ENCODE results near the gene PLXNA4. TPM values are rescaled to one million over a fixed set of nuclear protein-coding genes. Genes with fewer than 3 reads are reported as not detected.

The PLXNA4 gene
- total RNA-seq, 1 donor from 2014 or later: 0.38 TPM

- Mint-ChIP-seq H3K36me3 (ENCODE audit: insufficient read depth) (no peaks in the 10 kb centered on the region), H3K4me1 (ENCODE audit: low read depth) (no peaks in the 10 kb centered on the region), H3K27me3 (peaks cover 31% of the 10 kb centered on the region), H3K27ac (no peak overlapping the region), H3K4me3 (ENCODE audit: low read depth) (no peak overlapping the region), H3K9me3 (ENCODE audit: low read depth) (no peaks in the 10 kb centered on the region)
- TF ChIP-seq, protein P1, sequence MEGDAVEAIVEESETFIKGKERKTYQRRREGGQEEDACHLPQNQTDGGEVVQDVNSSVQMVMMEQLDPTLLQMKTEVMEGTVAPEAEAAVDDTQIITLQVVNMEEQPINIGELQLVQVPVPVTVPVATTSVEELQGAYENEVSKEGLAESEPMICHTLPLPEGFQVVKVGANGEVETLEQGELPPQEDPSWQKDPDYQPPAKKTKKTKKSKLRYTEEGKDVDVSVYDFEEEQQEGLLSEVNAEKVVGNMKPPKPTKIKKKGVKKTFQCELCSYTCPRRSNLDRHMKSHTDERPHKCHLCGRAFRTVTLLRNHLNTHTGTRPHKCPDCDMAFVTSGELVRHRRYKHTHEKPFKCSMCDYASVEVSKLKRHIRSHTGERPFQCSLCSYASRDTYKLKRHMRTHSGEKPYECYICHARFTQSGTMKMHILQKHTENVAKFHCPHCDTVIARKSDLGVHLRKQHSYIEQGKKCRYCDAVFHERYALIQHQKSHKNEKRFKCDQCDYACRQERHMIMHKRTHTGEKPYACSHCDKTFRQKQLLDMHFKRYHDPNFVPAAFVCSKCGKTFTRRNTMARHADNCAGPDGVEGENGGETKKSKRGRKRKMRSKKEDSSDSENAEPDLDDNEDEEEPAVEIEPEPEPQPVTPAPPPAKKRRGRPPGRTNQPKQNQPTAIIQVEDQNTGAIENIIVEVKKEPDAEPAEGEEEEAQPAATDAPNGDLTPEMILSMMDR (IDR thresholded peaks at IDR 0.05; ENCODE audit: unreplicated experiment): no peak
- no peak for DNase-seq (ENCODE audit: low spot score, unreplicated experiment)
Observed at GRCh38 chr7:132164558-132165125, 411.6 kb downstream of the PLXNA4 start.

- no peaks in the 10 kb centered on the region for H3K4me1 Mint-ChIP-seq (ENCODE audit: low read depth)
- peaks cover 38% of the 10 kb centered on the region for H3K27me3 Mint-ChIP-seq
- TF ChIP-seq, protein P1 (IDR thresholded peaks at IDR 0.05; ENCODE audit: unreplicated experiment): no peak
- H3K9me3 Mint-ChIP-seq (ENCODE audit: low read depth): no peaks in the 10 kb centered on the region
- no peaks in the 10 kb centered on the region for H3K36me3 Mint-ChIP-seq (ENCODE audit: insufficient read depth)
- no peak for DNase-seq (ENCODE audit: low spot score, unreplicated experiment)
- H3K4me3 Mint-ChIP-seq (ENCODE audit: low read depth): no peak overlapping the region
- H3K27ac Mint-ChIP-seq: no peak overlapping the region
Observed at GRCh38 chr7:132162556-132163144, 413.6 kb downstream of the PLXNA4 start.

- TF ChIP-seq, protein P1 (IDR thresholded peaks at IDR 0.05; ENCODE audit: unreplicated experiment): no peak
- no peak for DNase-seq (ENCODE audit: low spot score, unreplicated experiment)
- Mint-ChIP-seq H3K27ac (no peak overlapping the region), H3K4me3 (ENCODE audit: low read depth) (no peak overlapping the region), H3K9me3 (ENCODE audit: low read depth) (no peaks in the 10 kb centered on the region), H3K4me1 (ENCODE audit: low read depth) (no peaks in the 10 kb centered on the region), H3K36me3 (ENCODE audit: insufficient read depth) (no peaks in the 10 kb centered on the region), H3K27me3 (peaks cover 38% of the 10 kb centered on the region)
Observed at GRCh38 chr7:132161976-132162375, 414.3 kb downstream of the PLXNA4 start.

DNA sequence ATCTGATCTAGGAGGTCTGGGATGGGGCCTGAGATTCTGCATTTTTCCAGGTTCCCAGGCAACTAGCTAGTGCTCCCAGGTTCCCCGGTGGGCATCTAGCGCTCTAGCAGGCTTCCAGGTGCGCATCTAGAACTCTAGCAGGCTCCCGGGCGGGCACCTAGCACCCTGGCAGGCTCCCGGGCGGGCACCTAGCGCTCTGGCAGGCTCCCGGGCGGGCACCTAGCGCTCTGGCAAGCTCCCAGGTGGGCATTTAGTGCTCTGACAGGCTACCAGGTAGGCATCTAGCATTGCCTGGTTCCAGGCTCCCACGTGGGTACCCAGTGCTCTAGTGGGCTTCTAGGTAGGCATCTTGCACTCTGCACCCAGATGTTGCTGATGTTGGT, 414.7 kb downstream of the PLXNA4 start:
- DNase-seq (ENCODE audit: low spot score, unreplicated experiment): no peak
- TF ChIP-seq, protein P1 (IDR thresholded peaks at IDR 0.05; ENCODE audit: unreplicated experiment): no peak
- H3K9me3 Mint-ChIP-seq (ENCODE audit: low read depth): no peaks in the 10 kb centered on the region
- H3K4me3 Mint-ChIP-seq (ENCODE audit: low read depth): no peak overlapping the region
- no peak overlapping the region for H3K27ac Mint-ChIP-seq
- H3K4me1 Mint-ChIP-seq (ENCODE audit: low read depth): no peaks in the 10 kb centered on the region
- peaks cover 38% of the 10 kb centered on the region for H3K27me3 Mint-ChIP-seq
- no peaks in the 10 kb centered on the region for H3K36me3 Mint-ChIP-seq (ENCODE audit: insufficient read depth)

DNA sequence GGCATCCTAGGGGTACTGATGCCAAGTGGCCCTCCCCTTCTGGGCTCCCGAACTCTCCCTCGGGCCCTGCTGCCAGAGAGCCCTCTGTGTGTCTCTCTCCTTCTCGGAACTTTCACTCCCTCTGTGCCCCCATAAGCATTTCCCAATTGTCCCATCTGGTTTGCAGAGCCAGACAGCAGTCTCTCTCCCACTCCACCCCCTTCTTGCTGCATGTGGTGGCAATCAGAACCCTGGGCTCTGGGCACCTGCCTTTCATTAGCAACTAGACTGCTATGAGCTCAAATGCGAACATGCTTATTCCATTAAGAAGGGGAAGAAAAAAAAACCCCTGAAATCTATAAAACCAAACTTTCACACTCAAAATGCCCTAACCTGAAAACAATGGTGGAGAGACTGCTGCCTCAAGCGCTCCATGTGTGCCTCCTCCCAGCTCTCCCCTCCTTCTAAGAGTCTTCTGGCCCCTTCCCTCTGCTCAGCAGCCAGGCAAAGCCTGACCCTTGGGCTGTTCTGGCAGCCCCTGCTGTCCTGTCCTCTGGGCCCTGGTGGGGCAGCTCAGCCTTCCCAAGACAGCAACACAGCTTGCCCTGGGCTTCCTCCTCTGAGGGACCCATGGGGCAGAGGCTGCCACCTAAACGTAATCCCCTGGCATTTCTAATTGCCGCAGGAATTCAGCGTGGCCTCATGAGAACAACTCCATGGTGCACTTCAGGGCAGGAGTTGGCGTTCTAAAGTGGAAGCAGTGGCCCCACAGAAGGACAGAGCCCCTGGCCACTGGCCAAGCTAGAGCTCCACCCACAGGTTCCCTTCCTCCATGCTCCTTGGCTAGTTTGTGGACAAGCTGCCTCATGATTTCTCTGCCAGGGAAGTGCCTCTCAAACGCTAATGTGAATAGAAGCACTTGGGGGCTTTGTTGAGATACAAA, 415.4 kb downstream of the PLXNA4 start:
- H3K4me3 Mint-ChIP-seq (ENCODE audit: low read depth): no peak overlapping the region
- no peaks in the 10 kb centered on the region for H3K9me3 Mint-ChIP-seq (ENCODE audit: low read depth)
- TF ChIP-seq, protein P1 (IDR thresholded peaks at IDR 0.05; ENCODE audit: unreplicated experiment): no peak
- H3K36me3 Mint-ChIP-seq (ENCODE audit: insufficient read depth): no peaks in the 10 kb centered on the region
- no peak overlapping the region for H3K27ac Mint-ChIP-seq
- H3K4me1 Mint-ChIP-seq (ENCODE audit: low read depth): no peaks in the 10 kb centered on the region
- DNase-seq (ENCODE audit: low spot score, unreplicated experiment): no peak
- peaks cover 43% of the 10 kb centered on the region for H3K27me3 Mint-ChIP-seq

Data from progenitor cell of endocrine pancreas (in vitro differentiated cells).